ENCODE data around the gene MAPK8. TPM values are rescaled to one million over a fixed set of nuclear protein-coding genes. Genes with fewer than 3 reads are reported as not detected.
"Not testable (repeated sequence)": the region's sequence is repeated elsewhere in the genome, so short reads cannot be mapped to it uniquely, and the experiment has no call there.

MAPK8 gene
- total and polyA plus RNA-seq, 4 donors, result 9.1 to 142 (median 24.2) TPM

DNA sequence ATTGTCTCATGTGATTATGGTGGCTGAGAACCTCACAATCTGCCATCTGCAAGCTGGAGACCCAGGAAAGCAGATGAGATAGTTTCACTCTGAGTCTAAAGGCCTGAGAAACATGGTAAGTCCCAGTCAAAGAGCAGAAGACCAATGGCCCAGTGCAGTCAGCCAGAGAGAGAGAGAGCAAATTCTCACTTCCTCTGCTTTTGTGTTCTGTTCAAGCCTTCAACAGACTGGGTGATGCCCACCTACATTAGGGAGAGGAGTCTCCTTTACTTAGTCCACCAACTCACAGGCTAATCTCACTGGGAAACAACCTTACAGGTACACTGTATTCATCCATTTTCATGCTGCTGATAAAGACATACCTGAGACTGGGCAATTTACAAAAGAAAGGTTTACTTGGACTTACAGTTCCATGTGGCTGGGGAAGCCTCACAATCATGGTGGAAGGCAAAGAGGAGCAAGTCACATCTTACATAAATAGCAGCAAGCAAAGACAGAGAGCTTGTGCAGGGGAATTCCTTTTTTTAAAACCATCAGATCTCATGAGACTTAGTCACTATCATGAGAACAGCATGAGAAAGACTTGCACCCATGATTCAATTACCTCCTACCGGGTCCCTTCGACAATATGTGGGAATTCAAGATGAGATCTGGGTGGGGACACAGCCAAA, 27.3 kb upstream of the MAPK8 start:
- Histone ChIP-seq H3K4me3 (no peak overlapping the region), H3K36me3 (ENCODE audit: control insufficient read depth in 4 of 4, insufficient read depth in 4 of 4, low read length in 4 of 4) (no peaks in the 10 kb centered on the region), H3K9me3 (ENCODE audit: control insufficient read depth in 4 of 4, insufficient read depth in 3 of 4, low read length in 3 of 4) (peaks cover 0 to 7% (median 6%) of the 10 kb centered on the region in 4 donors), H3K4me1 (ENCODE audit: control insufficient read depth in 5 of 5, insufficient read depth in 5 of 5, low read length in 5 of 5) (no peaks in the 10 kb centered on the region), H3K27ac (ENCODE audit: low read depth in 1 of 2, low read length in 1 of 2) (no peak overlapping the region), H3K9ac (ENCODE audit: insufficient read depth in 1 of 2, low read length in 2 of 2) (no peak overlapping the region), H3K27me3 (ENCODE audit: control insufficient read depth in 3 of 3, insufficient read depth in 3 of 3, low read length in 2 of 3) (no peaks in the 10 kb centered on the region)
- no peak for DNase-seq
- TF ChIP-seq, protein P1, sequence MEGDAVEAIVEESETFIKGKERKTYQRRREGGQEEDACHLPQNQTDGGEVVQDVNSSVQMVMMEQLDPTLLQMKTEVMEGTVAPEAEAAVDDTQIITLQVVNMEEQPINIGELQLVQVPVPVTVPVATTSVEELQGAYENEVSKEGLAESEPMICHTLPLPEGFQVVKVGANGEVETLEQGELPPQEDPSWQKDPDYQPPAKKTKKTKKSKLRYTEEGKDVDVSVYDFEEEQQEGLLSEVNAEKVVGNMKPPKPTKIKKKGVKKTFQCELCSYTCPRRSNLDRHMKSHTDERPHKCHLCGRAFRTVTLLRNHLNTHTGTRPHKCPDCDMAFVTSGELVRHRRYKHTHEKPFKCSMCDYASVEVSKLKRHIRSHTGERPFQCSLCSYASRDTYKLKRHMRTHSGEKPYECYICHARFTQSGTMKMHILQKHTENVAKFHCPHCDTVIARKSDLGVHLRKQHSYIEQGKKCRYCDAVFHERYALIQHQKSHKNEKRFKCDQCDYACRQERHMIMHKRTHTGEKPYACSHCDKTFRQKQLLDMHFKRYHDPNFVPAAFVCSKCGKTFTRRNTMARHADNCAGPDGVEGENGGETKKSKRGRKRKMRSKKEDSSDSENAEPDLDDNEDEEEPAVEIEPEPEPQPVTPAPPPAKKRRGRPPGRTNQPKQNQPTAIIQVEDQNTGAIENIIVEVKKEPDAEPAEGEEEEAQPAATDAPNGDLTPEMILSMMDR (IDR thresholded peaks at IDR 0.05; ENCODE audit: control extremely low read depth, extremely low read depth), result no peak
- no peak for ATAC-seq (ENCODE audit: insufficient read depth, low FRiP score)
- 90 to 93% methylated on average over 2 of the region's 2 CpGs for WGBS, 2 donors

DNA sequence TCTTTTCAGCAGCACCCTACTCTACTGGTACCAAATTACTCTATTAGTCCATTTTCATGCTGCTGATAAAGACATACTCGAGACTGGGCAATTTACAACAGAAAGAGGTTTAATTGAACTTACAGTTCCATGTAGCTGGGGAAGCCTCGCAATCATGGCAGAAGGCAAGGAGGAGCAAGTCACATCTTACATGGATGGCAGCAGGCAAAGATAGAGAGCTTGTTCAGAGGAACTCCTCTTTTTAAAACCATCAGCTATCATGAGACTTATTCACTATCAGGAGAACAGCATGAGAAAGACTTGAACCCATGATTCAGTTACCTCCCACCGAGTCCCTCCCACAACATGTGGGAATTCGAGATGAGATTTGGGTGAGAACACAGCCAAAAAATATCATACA, 24.8 kb upstream of the MAPK8 start:
- not testable (repeated sequence) for H3K4me3 ChIP-seq; H3K4me1 ChIP-seq (ENCODE audit: control insufficient read depth in 5 of 5, insufficient read depth in 5 of 5, low read length in 5 of 5); H3K27me3 ChIP-seq (ENCODE audit: control insufficient read depth in 3 of 3, insufficient read depth in 3 of 3, low read length in 2 of 3); H3K36me3 ChIP-seq (ENCODE audit: control insufficient read depth in 4 of 4, insufficient read depth in 4 of 4, low read length in 4 of 4); H3K27ac ChIP-seq (ENCODE audit: low read depth in 1 of 2, low read length in 1 of 2); ATAC-seq (ENCODE audit: insufficient read depth, low FRiP score); H3K9ac ChIP-seq (ENCODE audit: insufficient read depth in 1 of 2, low read length in 2 of 2); DNase-seq
- H3K9me3 ChIP-seq (ENCODE audit: control insufficient read depth in 4 of 4, insufficient read depth in 3 of 4, low read length in 3 of 4), result peaks cover 0 to 16% (median 7%) of the 10 kb centered on the region in 4 donors
- WGBS, 2 donors, result 72% methylated on average over 4 of the region's 4 CpGs

DNA sequence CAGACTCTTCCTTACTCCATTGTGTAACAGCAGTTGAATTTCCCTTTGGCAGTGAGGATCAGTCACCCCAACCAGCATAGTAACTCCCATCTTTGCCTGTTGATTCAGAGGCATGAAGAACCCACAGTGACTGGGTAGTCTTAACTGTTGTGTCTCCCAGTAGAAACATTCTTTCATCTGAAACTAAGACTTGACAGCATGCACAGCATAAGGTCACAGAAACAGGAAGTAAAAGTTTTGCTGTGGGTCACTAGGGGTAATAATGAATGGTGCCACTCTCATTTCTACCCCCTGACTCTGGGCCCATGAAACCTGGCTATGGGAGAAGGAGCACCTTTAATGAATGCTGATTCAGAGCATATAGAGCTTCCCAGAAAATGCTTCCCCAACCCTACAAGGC, 23.6 kb upstream of the MAPK8 start:
- Histone ChIP-seq H3K9me3 (ENCODE audit: control insufficient read depth in 4 of 4, insufficient read depth in 3 of 4, low read length in 3 of 4) (peaks cover 0 to 16% (median 7%) of the 10 kb centered on the region in 4 donors), H3K9ac (ENCODE audit: insufficient read depth in 1 of 2, low read length in 2 of 2) (no peak overlapping the region), H3K4me3 (no peak overlapping the region), H3K27ac (ENCODE audit: low read depth in 1 of 2, low read length in 1 of 2) (no peak overlapping the region), H3K4me1 (ENCODE audit: control insufficient read depth in 5 of 5, insufficient read depth in 5 of 5, low read length in 5 of 5) (peaks cover 0 to 6% (median 3%) of the 10 kb centered on the region in 5 donors), H3K27me3 (ENCODE audit: control insufficient read depth in 3 of 3, insufficient read depth in 3 of 3, low read length in 2 of 3) (peaks cover 0 to 5% (median 0%) of the 10 kb centered on the region in 3 donors), H3K36me3 (ENCODE audit: control insufficient read depth in 4 of 4, insufficient read depth in 4 of 4, low read length in 4 of 4) (no peaks in the 10 kb centered on the region)
- TF ChIP-seq, protein P1 (IDR thresholded peaks at IDR 0.05; ENCODE audit: control extremely low read depth, extremely low read depth), result no peak
- no peak for ATAC-seq (ENCODE audit: insufficient read depth, low FRiP score)
- no peak for DNase-seq

DNA sequence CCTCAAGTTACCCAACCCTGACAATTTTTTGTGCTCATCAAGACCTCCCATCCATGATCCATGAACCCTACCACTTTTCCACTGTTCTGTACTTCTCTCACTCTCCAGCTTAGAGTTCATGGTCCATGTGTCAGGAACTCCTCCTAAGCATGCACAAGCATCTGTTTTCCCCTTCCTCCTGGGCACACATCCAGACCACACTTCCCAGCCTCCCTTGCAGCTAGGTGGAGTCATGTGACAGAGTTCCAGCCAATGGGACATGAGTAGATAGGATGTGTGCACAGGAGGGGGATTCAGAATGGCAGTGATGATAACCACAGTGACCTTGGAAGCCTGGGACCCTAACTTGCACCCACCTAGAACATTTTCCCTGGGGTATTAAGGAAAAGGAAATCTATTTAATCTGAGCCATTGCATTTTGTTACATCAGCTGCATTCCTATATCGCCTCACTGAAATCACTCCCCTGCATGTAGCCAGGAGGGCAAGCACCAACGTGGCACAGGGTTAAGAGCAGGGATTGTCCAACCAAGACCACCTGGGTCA, 22.4 kb upstream of the MAPK8 start:
- ATAC-seq (ENCODE audit: insufficient read depth, low FRiP score) (no peak), DNase-seq (no peak)
- H3K36me3 ChIP-seq (ENCODE audit: control insufficient read depth in 4 of 4, insufficient read depth in 4 of 4, low read length in 4 of 4), result no peaks in the 10 kb centered on the region
- H3K27me3 ChIP-seq (ENCODE audit: control insufficient read depth in 3 of 3, insufficient read depth in 3 of 3, low read length in 2 of 3), result peaks cover 0 to 5% (median 0%) of the 10 kb centered on the region in 3 donors
- 84 to 96% methylated on average over 2 of the region's 2 CpGs for WGBS, 2 donors
- peaks cover 0 to 16% (median 6%) of the 10 kb centered on the region in 4 donors for H3K9me3 ChIP-seq (ENCODE audit: control insufficient read depth in 4 of 4, insufficient read depth in 3 of 4, low read length in 3 of 4)
- H3K4me3 ChIP-seq, result no peak overlapping the region
- no peak overlapping the region for H3K9ac ChIP-seq (ENCODE audit: insufficient read depth in 1 of 2, low read length in 2 of 2)
- peaks cover 0 to 11% (median 9%) of the 10 kb centered on the region in 5 donors for H3K4me1 ChIP-seq (ENCODE audit: control insufficient read depth in 5 of 5, insufficient read depth in 5 of 5, low read length in 5 of 5)
- TF ChIP-seq, protein P1 (IDR thresholded peaks at IDR 0.05; ENCODE audit: control extremely low read depth, extremely low read depth), result no peak
- H3K27ac ChIP-seq (ENCODE audit: low read depth in 1 of 2, low read length in 1 of 2), result no peak overlapping the region
